GM21786 (cell line): ENCODE data around the gene PMPCA.

Experiments used
- ATAC-seq: cut with Tn5 transposase; IDR thresholded peaks from one replicate; pipeline ENCODE4 v1.9.1; 2021; ENCODE audit not compliant: unreplicated experiment

Gene PMPCA

DNA sequence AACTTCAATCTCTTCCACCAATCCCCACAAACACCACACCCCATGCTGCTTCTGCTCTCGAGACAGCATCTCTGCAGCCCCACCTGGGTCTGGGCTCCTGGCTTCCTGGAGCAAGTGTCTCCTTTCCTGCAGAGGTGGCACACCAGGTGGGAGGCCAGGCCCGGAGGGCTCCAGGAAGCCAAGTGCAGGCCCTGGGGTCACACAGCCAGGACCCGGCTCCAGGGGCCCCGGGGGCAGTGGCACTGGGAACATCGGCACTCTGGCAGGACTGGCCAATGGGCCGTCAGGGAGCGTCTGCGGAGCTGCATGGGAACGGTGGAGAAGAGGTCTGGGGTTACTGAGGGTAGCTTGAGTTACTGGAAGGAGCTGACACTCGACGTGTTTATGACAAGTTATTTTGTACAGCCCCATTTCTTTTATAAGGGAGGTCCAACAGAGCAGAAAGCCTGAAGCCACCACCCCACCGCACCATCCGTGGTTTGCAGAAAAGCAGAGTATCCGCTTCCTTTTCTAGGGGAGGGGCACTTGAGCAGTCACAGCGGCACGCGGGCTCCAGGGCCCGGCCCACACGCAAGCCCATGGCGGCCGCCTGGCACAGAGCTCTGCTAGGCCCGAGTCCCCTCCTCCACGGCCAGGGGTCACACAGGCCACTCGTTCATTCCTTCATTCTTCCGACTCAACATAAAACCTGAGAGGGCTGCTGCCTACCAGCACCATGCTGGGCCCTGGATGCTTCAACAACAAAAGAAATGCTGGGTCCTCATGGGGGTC, 43.8 kb downstream of the PMPCA start:
- ATAC-seq = no peak

DNA sequence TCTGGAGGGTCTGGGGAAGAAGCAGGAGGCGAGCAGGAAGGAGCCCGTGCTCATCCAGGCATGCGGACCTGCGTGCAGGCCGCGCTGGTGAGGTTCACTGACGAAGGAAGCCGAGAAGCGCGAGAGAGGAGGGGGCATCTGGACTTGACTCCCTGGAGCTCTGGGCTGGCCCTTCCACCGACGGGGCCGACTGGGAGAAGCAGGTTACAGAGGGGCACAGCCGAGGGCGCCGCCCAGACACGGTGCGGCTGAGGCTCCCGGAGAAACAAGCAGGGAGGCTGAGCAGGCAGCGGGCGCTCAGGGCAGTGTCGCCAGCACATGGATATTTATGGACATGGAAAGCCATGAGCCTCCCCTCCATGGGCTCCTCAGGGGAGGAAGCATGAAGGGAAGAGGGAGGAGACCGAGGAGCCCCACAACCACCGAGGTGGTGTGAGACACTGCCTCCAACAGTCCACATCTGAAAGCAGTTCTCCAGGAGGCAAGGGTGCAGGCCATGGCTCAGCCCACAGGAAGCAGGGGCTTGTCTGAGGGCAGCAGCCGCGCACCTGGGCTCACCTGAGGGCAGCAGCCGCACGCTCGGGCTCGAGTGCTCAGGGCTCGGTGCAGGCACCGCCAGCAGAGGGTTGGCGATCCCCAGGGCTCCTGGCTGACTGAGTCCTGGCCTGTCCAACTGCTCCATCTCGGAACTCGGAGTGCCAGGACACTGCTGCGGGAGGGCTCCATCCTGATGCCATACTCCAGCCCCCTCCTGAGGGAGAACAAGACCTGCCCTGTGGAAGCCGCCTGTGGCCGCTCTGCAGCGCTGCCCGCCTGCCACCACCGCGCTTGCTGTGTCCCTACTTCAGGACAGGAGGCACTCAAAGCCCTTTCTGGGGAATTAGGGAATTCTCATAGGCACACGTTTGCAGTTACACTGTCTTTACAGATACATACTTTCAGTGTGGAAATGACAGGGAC, 44.9 kb downstream of the PMPCA start:
- no peak for ATAC-seq

- ATAC-seq = no peak
These were observed 45.8 kb downstream of the PMPCA start for GRCh38 chr9:136456258-136456657.

GRCh38 chr9:136457326-136457725, 46.9 kb downstream of the PMPCA start:
- no peak for ATAC-seq

DNA sequence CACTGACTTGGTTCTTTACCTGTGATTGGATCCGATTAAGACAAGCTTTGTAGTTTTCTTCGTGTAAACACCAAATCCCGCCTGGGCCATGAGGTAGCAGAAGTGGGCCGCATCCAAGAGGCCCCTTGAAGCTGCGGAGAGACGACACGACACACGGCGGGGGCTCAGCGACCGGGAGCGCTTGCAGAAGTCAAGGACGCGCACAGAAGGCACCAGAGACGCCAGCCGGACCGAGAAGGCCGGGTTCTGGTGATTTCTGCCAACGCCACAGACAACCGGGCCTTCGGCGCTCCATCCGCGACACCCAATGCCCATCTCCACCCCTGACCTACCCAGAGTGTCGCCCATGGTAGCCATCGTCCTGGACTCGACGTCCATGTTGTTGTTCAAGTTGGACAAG, 49.0 kb downstream of the PMPCA start:
- no peak for ATAC-seq

- no peak for ATAC-seq
These were observed 50.4 kb downstream of the PMPCA start for GRCh38 chr9:136460772-136461325.

DNA sequence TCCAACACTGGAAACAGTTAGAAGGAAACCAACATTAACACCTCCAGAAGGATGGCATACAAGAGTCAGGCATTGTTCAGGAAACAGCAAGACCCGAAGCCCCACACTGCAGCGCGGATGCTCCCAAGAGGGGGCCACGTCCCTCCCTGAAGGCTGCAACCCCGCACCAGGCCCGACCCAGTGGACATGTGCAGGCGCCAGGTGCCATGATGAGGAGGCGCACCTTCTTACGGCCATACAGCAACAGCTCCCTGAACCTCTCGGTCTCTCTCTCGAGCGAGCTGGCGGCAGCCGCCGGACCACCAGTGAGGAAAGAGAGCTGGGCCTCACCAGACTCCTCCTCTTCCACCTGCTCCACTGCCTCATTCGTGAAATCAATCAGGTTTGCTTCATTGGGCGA, 52.2 kb downstream of the PMPCA start:
- no peak for ATAC-seq

DNA sequence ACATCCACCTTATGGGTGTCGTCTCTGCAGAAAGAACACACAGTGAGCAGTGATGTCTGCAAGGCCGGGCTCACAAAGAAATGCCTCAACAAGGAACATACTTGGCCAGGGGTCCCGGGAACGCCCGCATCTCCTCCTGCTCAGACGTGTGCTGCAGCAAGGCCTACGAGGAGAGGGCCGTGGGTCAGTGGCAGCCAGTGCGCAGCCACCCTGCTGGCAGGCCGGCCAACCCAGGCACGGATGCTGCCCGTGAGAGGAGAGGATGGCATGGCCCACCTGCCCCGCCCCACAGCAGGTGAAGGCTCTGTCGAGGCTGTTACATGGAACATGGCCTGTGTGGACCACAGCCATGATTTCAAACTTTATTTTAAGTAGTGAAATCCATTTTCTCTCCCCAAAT, 53.1 kb downstream of the PMPCA start:
- no peak for ATAC-seq

GRCh38 chr9:136464241-136464640, 53.8 kb downstream of the PMPCA start:
- no peak for ATAC-seq

GRCh38 chr9:136465500-136466154, 55.2 kb downstream of the PMPCA start:
- no peak for ATAC-seq

DNA sequence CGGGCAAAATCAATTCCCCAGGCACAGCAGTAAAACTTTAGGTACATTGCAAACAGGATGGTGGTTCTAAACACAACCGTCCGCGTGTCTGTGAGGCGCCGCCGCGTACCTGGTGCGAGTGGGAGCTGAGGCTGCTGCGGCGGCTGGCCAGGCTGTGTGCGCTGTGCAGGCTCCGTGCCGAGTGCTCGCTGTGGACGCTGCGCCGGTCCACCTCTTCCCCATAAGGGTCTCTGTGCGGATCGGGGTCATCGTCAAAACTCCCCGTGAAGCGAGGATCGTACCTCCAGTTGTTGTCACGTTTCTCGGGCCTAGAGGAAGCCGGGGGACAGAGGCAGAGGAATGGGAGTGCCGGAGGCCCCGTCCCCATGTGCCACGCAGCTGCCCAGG, 55.7 kb downstream of the PMPCA start:
- no peak for ATAC-seq

DNA sequence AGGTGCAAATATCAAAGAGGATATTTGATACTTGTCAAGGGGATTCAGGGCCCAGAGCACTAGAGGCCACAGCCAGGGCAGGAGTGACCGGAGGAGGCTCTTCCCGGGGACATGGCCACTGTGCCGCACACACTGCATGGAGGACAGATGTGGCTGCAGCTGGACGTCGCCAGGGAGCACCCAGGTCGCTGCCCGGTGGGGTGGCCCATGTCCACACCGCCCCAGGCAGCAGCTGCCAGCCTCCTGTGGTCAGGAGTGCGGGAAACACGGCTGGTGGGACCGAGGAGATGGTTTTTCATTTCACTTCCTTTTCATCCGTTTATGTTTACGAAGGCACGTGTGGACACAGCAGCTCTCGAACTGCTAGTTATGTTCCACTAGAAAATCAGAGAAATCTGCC, 57.3 kb downstream of the PMPCA start:
- ATAC-seq = no peak

GRCh38 chr9:136470356-136470755, 59.9 kb downstream of the PMPCA start:
- no peak for ATAC-seq

GRCh38 chr9:136470792-136471469, 60.5 kb downstream of the PMPCA start:
- no peak for ATAC-seq

DNA sequence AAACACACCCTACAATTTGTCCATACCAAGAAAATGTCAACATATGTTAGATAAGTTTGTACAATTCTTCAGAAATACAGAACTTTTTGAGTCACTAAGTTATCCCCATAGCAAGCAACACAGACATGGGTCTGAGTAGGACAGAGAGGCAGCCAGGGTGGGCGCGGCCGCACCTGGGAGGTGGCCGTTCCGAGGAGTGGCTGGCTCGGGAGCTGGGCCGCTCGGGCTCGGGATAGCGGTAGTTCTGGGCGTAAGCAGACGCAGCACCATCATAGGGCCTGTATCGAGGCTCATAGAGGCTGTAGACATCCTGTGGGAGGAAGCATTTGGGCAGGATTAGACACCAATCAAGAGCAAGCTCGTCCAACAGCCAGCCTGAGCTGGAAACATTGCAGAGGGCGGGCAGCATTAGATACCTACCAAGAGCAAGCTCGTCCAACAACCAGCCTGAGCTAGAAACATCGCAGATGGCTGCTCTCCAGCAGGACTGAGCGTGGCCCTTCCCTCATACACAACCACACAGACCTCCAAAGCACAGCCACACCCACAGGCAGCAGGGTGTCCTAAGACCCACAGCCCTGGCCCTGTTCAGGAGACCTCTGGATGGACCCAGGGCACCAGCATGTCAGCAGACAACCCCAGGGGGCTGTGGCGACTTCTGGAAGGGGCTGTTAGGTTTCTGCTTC, 61.5 kb downstream of the PMPCA start:
- ATAC-seq = no peak

GRCh38 chr9:136472640-136473353, 62.3 kb downstream of the PMPCA start:
- ATAC-seq = no peak

GRCh38 chr9:136473354-136473721, 62.9 kb downstream of the PMPCA start:
- ATAC-seq = no peak
